Epithelial cell of esophagus (primary cell): ENCODE measurements around the gene SLC30A7.

Experiments used
- DNase-seq: peaks from one replicate; pipeline ENCODE4 v3.0.0; 2010; ENCODE audit warnings: low read depth
- H3K4me3 ChIP-seq: 2 replicates; pipeline ENCODE4 v1.5.1; 2011; ENCODE audit warnings: mild to moderate bottlenecking, low read length, control low read depth
- TF ChIP-seq, protein P1 (sequence below): IDR thresholded peaks from 2 replicates; pipeline ENCODE4 v1.5.1; 2011; ENCODE audit warnings: low read depth, mild to moderate bottlenecking, low read length, control low read depth, inconsistent platforms; ENCODE audit not compliant: insufficient read depth; ENCODE audit errors: missing control alignments

The SLC30A7 gene

GRCh38 chr1:101026430-101026788 is 130.5 kb downstream of the SLC30A7 start:
- H3K4me3 ChIP-seq: peak overlapping the region; percentile 84
- TF ChIP-seq, protein P1, sequence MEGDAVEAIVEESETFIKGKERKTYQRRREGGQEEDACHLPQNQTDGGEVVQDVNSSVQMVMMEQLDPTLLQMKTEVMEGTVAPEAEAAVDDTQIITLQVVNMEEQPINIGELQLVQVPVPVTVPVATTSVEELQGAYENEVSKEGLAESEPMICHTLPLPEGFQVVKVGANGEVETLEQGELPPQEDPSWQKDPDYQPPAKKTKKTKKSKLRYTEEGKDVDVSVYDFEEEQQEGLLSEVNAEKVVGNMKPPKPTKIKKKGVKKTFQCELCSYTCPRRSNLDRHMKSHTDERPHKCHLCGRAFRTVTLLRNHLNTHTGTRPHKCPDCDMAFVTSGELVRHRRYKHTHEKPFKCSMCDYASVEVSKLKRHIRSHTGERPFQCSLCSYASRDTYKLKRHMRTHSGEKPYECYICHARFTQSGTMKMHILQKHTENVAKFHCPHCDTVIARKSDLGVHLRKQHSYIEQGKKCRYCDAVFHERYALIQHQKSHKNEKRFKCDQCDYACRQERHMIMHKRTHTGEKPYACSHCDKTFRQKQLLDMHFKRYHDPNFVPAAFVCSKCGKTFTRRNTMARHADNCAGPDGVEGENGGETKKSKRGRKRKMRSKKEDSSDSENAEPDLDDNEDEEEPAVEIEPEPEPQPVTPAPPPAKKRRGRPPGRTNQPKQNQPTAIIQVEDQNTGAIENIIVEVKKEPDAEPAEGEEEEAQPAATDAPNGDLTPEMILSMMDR: no peak
- DNase-seq: no peak

DNA sequence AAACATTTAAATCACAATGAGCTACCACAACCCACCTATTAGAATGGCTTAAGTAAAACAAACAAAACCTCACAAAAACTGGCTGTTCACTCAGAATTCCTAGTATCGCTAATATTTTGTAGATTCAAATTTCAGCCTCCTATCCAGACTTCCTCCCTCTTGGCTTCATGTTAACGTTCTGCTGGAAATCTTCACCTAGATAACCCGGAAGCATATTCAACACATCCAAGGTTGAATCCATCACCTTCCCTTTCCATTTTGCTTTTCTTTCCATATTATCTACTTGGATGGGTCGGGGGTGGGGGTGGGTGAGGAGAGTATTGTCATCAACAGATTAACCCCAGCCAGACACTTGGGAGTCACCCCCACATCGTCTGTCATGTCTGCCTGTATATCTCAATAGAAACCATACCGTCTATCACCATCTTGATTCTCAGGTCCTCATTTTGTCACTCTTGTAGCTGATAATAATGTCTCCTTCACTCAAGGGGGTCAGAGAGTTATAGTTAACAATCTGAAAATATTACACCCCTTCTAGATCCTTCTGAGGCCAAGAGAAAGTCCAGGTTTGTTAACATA is 131.4 kb downstream of the SLC30A7 start:
- H3K4me3 ChIP-seq: no peak overlapping the region
- TF ChIP-seq, protein P1: no peak
- no peak for DNase-seq

DNA sequence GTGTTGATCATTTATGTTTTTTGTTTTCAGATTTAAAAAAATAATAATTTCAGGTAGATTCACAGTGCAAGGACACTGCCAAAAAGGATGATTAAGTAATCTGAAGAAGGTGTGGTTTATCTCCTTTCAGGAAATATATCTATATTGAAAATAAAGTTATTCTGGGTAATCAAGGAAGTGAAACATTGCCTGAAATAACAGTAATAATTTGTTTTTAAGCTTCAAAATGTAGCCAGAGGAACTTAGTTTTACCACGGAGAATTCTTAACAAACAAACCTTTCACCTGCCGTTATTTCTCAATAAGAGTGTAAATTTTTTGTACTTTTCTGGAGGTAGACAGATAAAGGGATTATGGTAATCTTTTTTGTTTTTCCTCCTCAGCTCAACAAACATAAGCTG is 132.6 kb downstream of the SLC30A7 start:
- TF ChIP-seq, protein P1: no peak
- no peak for DNase-seq
- H3K4me3 ChIP-seq: no peak overlapping the region

GRCh38 chr1:101029184-101029583 is 133.3 kb downstream of the SLC30A7 start:
- no peak overlapping the region for H3K4me3 ChIP-seq
- TF ChIP-seq, protein P1: no peak
- no peak for DNase-seq

DNA sequence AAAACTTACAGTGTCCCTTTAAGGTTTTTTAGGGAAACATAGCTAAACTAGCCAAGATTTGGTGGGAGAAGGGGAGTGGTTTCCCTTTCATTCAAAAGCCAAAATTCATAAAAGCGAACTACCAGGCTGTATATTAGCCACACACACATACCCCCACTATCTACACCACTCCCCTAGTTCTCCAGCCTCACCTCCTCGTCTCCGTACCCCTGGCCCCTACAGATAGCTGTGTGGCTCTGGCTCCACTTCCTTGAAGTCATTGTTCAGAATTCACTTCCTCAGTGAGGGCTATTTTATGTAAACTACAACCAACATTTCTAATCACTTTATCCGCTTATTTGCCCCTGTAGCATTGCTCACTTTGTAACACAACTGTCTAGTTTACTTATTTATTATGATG is 135.0 kb downstream of the SLC30A7 start:
- TF ChIP-seq, protein P1: no peak
- no peak overlapping the region for H3K4me3 ChIP-seq
- DNase-seq: no peak
